HG02610 (cell line): ENCODE data around the gene ADD2.

Experiments used
- ATAC-seq: cut with Tn5 transposase; IDR thresholded peaks from one replicate; pipeline ENCODE4 v1.9.1; 2021; ENCODE audit warnings: mild to moderate bottlenecking, moderate library complexity; ENCODE audit not compliant: unreplicated experiment

ADD2 gene

GRCh38 chr2:70724366-70724765 is 43.6 kb downstream of the ADD2 start:
- ATAC-seq = no peak

- ATAC-seq = no peak
These were observed 44.6 kb downstream of the ADD2 start for GRCh38 chr2:70723286-70723885.

DNA sequence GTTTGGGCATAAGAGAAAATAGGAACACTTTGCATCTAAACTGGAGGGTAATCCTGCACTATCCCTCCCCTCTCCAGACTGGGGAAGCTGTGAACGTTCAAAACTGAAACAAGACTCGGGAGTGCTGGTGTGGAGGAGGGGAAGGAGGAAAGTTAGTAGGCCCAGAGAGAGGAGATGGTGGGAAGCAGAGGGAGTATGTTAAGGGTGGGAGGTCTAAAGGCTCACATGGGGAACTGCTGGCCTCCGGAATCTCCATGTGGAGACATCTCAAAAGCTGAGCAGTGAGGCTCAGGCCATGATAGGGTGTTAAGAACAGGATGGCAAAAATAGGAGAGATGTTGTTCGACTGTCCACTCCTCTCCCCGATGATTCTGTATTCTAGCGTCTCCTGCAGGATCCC is 47.9 kb downstream of the ADD2 start:
- no peak for ATAC-seq

DNA sequence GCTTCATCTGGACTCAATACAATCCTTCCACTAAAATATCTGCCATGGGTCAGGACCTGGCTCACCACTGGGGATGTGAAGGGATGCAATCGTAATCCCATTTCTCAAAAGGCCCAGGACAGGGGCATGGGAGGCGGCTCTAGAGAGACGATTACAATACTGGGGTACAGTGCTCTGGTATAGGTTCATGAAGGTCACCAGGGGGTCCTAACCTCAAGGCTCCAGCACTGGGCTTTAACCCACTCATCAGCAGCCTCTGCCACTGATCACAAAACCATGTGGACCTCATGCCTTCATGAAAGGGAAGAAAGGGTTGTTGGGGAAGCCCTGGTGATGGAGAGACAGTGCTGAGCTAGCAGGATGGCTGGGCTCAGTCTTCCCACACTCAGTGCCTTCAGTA is 48.8 kb downstream of the ADD2 start:
- no peak for ATAC-seq

DNA sequence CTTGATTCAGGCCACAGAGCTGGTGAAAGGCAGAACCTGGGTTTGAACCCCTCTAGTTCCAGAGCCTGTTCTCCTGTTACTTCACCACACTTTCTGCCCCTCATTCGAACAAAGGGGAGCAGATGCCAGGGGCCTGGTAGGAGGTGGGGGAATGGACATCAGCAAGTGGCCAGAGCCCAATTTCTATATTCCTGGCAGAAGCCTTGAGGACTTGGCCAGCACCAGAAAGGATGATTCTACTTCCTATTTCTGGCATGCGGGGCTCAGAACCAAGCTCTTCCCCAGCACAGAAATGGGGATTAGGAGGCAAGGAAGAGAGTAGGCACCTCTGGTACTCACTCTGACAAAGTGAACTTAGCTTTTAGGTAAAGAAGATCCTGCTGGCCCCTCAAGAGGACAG is 49.3 kb downstream of the ADD2 start:
- ATAC-seq = no peak

GRCh38 chr2:70718241-70718640 is 49.8 kb downstream of the ADD2 start:
- ATAC-seq = no peak

DNA sequence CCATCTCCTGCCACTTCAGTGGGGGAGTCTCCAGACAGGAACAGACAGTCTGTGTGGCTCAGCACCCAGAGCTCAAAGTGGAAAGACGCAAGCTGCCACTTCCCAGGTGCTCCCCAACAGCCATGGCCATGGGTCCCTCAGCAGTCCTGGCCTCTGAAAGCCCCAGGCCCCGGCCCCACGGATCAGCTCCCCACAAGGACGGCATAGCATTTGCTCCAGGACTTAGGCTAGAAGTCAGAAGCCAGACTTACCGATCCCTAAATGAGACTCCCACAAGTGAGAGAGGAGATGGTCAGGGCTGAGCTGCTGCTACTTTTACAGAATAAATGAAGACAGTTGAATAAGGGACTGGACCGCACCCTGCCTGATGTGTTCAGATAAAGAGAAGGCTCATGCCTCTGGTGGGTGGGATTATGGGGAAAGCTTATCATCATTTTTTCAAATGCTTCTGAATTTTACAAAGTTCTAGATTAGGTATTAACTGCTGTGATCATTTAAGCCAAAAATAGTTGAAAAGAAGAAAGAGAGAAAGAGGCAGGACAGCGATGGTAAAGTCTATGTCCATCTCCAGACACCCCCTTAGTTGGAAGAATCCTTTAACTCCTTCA is 50.5 kb downstream of the ADD2 start:
- no peak for ATAC-seq

GRCh38 chr2:70716951-70717350 is 51.0 kb downstream of the ADD2 start:
- ATAC-seq = no peak

GRCh38 chr2:70716131-70716743 is 51.8 kb downstream of the ADD2 start:
- no peak for ATAC-seq

DNA sequence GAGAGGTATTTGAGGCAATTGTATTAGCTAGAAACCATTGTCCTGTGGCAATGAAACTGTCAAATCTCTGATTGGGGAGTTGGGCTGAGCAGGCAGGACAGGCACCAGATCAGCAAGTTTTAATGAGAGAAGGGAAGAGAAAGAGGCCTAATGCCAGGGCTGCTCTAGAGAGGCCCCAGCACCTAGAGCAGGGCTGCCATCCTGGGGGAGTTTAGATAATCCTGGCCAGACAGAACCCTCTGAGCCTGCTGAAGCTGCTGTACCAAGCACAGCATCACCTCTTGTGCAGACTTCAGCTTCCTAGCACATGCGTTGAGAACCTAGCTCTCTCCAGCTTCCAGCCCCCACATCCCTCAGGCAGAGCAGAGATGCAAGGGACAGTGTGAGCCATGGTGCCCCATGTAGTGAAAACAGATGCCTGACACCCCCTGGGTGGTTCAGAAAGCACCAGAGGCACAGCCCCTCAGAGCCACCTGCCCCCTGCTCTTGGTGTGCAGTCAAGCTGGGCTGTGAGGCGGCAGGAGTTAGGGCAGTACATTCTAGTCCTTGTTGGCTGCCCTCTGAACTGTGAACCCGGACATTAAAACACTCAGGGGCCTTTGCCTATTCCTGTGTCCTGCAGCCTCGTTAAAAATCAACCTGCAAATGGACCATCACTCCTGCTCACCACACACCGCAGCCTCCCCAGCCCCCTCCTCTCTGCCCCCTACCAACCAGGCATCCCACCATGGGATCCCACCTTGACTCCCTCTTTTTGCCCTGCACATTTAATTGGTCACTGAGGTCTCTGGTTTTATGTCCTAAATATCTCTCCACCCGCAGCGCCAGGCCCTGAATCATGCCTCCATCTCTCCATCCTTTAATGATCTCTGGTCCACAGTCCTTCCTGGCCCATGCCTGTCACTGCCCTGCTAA is 52.7 kb downstream of the ADD2 start:
- ATAC-seq = no peak

GRCh38 chr2:70714141-70714905 is 53.7 kb downstream of the ADD2 start:
- no peak for ATAC-seq

GRCh38 chr2:70712916-70713315 is 55.1 kb downstream of the ADD2 start:
- ATAC-seq = no peak

DNA sequence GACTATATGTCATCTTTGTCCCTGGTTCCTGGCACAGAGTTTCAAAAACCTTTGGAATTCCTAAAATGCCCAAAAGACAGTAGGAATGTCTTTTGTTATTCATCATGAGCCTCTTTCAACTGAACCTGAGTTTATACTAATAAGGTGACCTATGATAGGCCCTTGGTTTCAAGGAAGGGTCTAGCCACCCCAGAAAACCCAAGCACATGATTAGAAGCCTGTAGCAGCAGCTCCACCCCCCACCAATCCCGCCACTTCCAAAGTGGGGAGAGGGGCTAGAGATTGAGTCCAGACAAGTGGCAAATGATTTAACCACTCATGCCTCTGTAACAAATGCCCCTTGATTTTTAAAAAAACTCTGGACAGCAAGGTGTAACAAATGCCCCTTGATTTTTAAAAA is 56.8 kb downstream of the ADD2 start:
- no peak for ATAC-seq

- ATAC-seq = no peak
These were observed 57.8 kb downstream of the ADD2 start for GRCh38 chr2:70710038-70710690.

GRCh38 chr2:70709275-70710037 is 58.5 kb downstream of the ADD2 start:
- ATAC-seq = no peak

- ATAC-seq = no peak
These were observed 59.4 kb downstream of the ADD2 start for GRCh38 chr2:70708376-70709199.

- ATAC-seq = no peak
These were observed 60.3 kb downstream of the ADD2 start for GRCh38 chr2:70707706-70708105.

DNA sequence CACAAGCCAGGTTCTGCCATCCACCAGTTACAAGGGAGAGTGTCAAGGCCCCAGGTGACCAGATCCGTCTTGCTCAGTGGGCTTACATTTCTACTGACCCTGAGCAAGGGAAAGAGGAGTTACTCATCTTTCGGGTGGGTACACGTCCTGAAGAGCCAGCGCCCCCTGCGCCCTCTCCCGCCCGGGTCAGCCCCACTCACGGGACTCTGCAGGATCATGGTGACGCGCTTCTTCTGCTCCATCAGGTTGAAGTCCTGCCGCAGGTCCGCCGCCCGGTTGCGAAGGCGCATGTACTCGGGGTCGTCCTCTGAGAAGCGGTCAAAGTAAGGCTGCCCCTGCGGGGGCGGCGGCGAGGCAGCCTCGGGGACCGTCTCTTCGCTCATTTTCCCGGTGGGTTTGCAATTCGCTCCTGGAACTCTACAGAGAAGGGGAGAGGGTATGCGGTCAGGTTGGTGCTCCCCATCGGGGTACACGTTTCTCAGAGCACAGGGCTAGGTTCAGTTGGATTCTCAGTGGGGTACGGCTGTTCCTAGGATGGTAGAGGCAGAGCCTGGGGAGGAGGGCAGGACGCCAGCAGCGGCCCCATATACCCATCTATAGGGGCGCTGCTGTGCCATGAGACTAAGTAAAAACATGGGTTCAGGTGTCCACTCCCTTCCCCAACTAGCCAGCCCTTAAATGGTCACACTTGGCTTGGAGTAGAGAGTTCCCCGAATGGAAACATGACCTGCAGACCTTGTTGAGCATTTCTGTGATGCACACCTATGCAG is 61.8 kb downstream of the ADD2 start:
- ATAC-seq = no peak
